GM11168 (cell line): Measurements from ENCODE around the gene TFAP2E.

Experiments used
- in situ Hi-C: fragments of 300-500 bp; cut with MboI; formaldehyde crosslinking; loops from one replicate; pipeline ENCODE4 v1.12.0; 2022; ENCODE audit warnings: low sequenced_read_pairs; ENCODE audit not compliant: unreplicated experiment

TFAP2E gene

GRCh38 chr1:35590476-35591040 lies 17.4 kb downstream of the TFAP2E start:
- in situ Hi-C loops = no loop called here

- in situ Hi-C loops = no loop called here
These were observed 18.1 kb downstream of the TFAP2E start for GRCh38 chr1:35591211-35591610.

GRCh38 chr1:35592991-35593769 lies 20.1 kb downstream of the TFAP2E start:
- in situ Hi-C loops = no loop called here

- in situ Hi-C loops = no loop called here
These were observed 21.1 kb downstream of the TFAP2E start for GRCh38 chr1:35594005-35594760.

GRCh38 chr1:35595684-35596083 lies 22.6 kb downstream of the TFAP2E start:
- in situ Hi-C loops = no loop called here

- in situ Hi-C loops = no loop called here
These were observed 24.8 kb downstream of the TFAP2E start for GRCh38 chr1:35597870-35598269.

- in situ Hi-C loops = no loop called here
These were observed 25.8 kb downstream of the TFAP2E start for GRCh38 chr1:35598895-35599294.

GRCh38 chr1:35599411-35599810 lies 26.3 kb downstream of the TFAP2E start:
- in situ Hi-C loops = no loop called here

- in situ Hi-C loops = no loop called here
These were observed 27.5 kb downstream of the TFAP2E start for GRCh38 chr1:35600593-35600992.

- in situ Hi-C loops = no loop called here
These were observed 30.4 kb downstream of the TFAP2E start for GRCh38 chr1:35603468-35603867.

- in situ Hi-C loops = no loop called here
These were observed 30.8 kb downstream of the TFAP2E start for GRCh38 chr1:35603941-35604340.

- in situ Hi-C loops = no loop called here
These were observed 32.2 kb downstream of the TFAP2E start for GRCh38 chr1:35605071-35605866.

- in situ Hi-C loops = no loop called here
These were observed 32.7 kb downstream of the TFAP2E start for GRCh38 chr1:35605867-35606182.

GRCh38 chr1:35611655-35612054 lies 38.5 kb downstream of the TFAP2E start:
- in situ Hi-C loops = no loop called here

- in situ Hi-C loops = no loop called here
These were observed 42.3 kb downstream of the TFAP2E start for GRCh38 chr1:35615440-35615839.

- in situ Hi-C loops = no loop called here
These were observed 46.4 kb downstream of the TFAP2E start for GRCh38 chr1:35619237-35620121.

GRCh38 chr1:35622510-35623178 lies 49.5 kb downstream of the TFAP2E start:
- in situ Hi-C loops = no loop called here

- in situ Hi-C loops = no loop called here
These were observed 50.7 kb downstream of the TFAP2E start for GRCh38 chr1:35623832-35624231.

- in situ Hi-C loops = no loop called here
These were observed 55.9 kb downstream of the TFAP2E start for GRCh38 chr1:35629051-35629450.
